B cell (primary cell): ENCODE results near the gene PTPRT. TPM values are rescaled to one million over a fixed set of nuclear protein-coding genes. Genes with fewer than 3 reads are reported as not detected.

Experiments
- ATAC-seq: fragments of 200-7000 bp; cut with Tn5 transposase; one replicate; pipeline ENCODE4 v1.10.0; 2021; ENCODE audit warnings: low read depth, mild to moderate bottlenecking, moderate number of reproducible peaks, moderate library complexity
- CTCF ChIA-PET: fragments of 350-600 bp; sonication (Branson Sonifier 250); formaldehyde crosslinking; loops from one replicate; lab custom pipeline; 2021; ENCODE audit warnings: antibody characterized with exemption, inconsistent platforms; lab: Charles Lee
- POLR2A ChIA-PET: fragments of 350-600 bp; sonication (Branson Sonifier 250); formaldehyde crosslinking; loops from one replicate; lab custom pipeline; 2021; ENCODE audit warnings: antibody characterized with exemption; lab: Charles Lee
- DNase-seq: peaks from one replicate; pipeline ENCODE4 v3.0.0; 2013
- H2AFZ ChIP-seq: 2 replicates; pipeline ENCODE4 v1.6.1; 2012; ENCODE audit warnings: mild to moderate bottlenecking, low read depth, low read length; ENCODE audit not compliant: insufficient read depth, poor library complexity, severe bottlenecking
- H3K27ac ChIP-seq, 2 donors: 1 replicate in 1 of 2; 2 replicates in 1 of 2; pipeline ENCODE4 v1.5.1; 2012 to 2013; ENCODE audit warnings: low read length in 2 of 2, mild to moderate bottlenecking in 2 of 2, moderate library complexity in 1 of 2
- H3K27me3 ChIP-seq, 4 experiments: fragments of 200-600 bp in 1 of 4; sonication (generic) in 1 of 4; replicated peaks in 1 of 4; 1 replicate in 2 of 4; 2 replicates in 2 of 4; pipeline versions ENCODE4 v1.6.1 to v1.7.0; 2013 to 2016; ENCODE audit warnings: low read length in 3 of 4, mild to moderate bottlenecking in 2 of 4, mixed read lengths in 1 of 4, moderate library complexity in 1 of 4; ENCODE audit not compliant: insufficient read depth in 4 of 4, control insufficient read depth in 3 of 4; ENCODE audit errors: control extremely low read depth in 1 of 4
- H3K36me3 ChIP-seq, 2 experiments: replicated peaks in 1 of 2; 1 replicate in 1 of 2; 2 replicates in 1 of 2; pipeline versions ENCODE4 v1.6.1 to v1.7.1; 2013; ENCODE audit warnings: low read length in 1 of 2; ENCODE audit not compliant: insufficient read depth in 2 of 2, control insufficient read depth in 1 of 2; ENCODE audit errors: control extremely low read depth in 1 of 2, extremely low read depth in 1 of 2
- H3K4me1 ChIP-seq, 2 donors: fragments of 200-600 bp in 1 of 2; sonication (generic) in 1 of 2; 1 replicate in 1 of 2; 2 replicates in 1 of 2; pipeline versions ENCODE4 v1.5.1 to v1.6.1; 2013 to 2017; ENCODE audit warnings: low read length in 2 of 2; ENCODE audit not compliant: control insufficient read depth in 2 of 2, insufficient read depth in 2 of 2
- H3K4me2 ChIP-seq: replicated peaks from 2 replicates; pipeline ENCODE3; 2012; ENCODE audit warnings: mild to moderate bottlenecking, low read depth, low read length; ENCODE audit not compliant: poor library complexity, severe bottlenecking
- H3K4me3 ChIP-seq, 5 experiments: fragments of 200-600 bp in 1 of 5; sonication (generic) in 1 of 5; 1 replicate in 3 of 5; 2 replicates in 2 of 5; pipeline versions ENCODE4 v1.5.1 to v1.7.0; 2011 to 2016; ENCODE audit warnings: low read length in 4 of 5, mild to moderate bottlenecking in 4 of 5, low read depth in 2 of 5, control low read depth in 1 of 5, moderate library complexity in 1 of 5; ENCODE audit not compliant: insufficient read depth in 1 of 5; ENCODE audit errors: control extremely low read depth in 1 of 5, extremely low read depth in 1 of 5
- H3K79me2 ChIP-seq: fragments of 200-600 bp; sonication (generic); one replicate; pipeline ENCODE4 v1.6.0; 2016; ENCODE audit warnings: low read length; ENCODE audit not compliant: control insufficient read depth, insufficient read depth
- H3K9ac ChIP-seq: fragments of 200-600 bp; sonication (generic); 2 replicates; pipeline ENCODE4 v1.6.1; 2017; ENCODE audit warnings: mild to moderate bottlenecking, low read length, moderate library complexity
- H3K9me3 ChIP-seq, 3 donors: one replicate each; pipeline versions ENCODE4 v1.6.1 to v1.7.1; 2013; ENCODE audit warnings: low read length in 2 of 3; ENCODE audit not compliant: control insufficient read depth in 2 of 3, insufficient read depth in 1 of 3; ENCODE audit errors: control extremely low read depth in 1 of 3
- H4K20me1 ChIP-seq: 2 replicates; pipeline ENCODE4 v1.6.0; 2012; ENCODE audit warnings: mild to moderate bottlenecking, low read length; ENCODE audit not compliant: insufficient read depth, control insufficient read depth, poor library complexity, severe bottlenecking
- H3K27ac Mint-ChIP-seq: one replicate; pipeline ENCODE4 v1.8.0; 2021; ENCODE audit warnings: mixed read lengths
- H3K27me3 Mint-ChIP-seq: one replicate; pipeline ENCODE4 v1.8.0; 2021; ENCODE audit warnings: mixed read lengths
- H3K4me1 Mint-ChIP-seq: one replicate; pipeline ENCODE4 v1.8.0; 2021; ENCODE audit warnings: mixed read lengths
- H3K4me3 Mint-ChIP-seq: one replicate; pipeline ENCODE4 v1.8.0; 2021; ENCODE audit warnings: mixed read lengths
- H3K9me3 Mint-ChIP-seq: one replicate; pipeline ENCODE4 v1.8.0; 2022; ENCODE audit warnings: mixed read lengths; ENCODE audit not compliant: insufficient read depth
- CTCF ChIP-seq: fragments of 200-600 bp; IDR thresholded peaks from one replicate; pipeline ENCODE4 v1.8.0; 2022; ENCODE audit warnings: antibody characterized with exemption, mild to moderate bottlenecking
- EZH2 ChIP-seq: IDR thresholded peaks from 2 replicates; pipeline ENCODE4 v1.6.1; 2012; ENCODE audit warnings: borderline replicate concordance, low read depth, mild to moderate bottlenecking, moderate library complexity, low read length; ENCODE audit not compliant: insufficient read depth, poor library complexity, severe bottlenecking
- WGBS: methylation state at CpG from one replicate; pipeline ENCODE4 v1.1.5; 2013; ENCODE audit warnings: missing lambda C conversion rate; ENCODE audit not compliant: insufficient coverage; 5-methylcytosine and 5-hydroxymethylcytosine counted together
- intact Hi-C: fragments of 100-400 bp; cut with micrococcal nuclease; formaldehyde crosslinking; loops from one replicate; pipeline ENCODE4 v1.10.0; 2022
- polyA plus RNA-seq: library from polyadenylated mRNA; depleted of rRNA; stranded (reverse); fragments of >200 nt; gene quantifications from 2 replicates; pipeline ENCODE4 v1.2.3, GENCODE V29; 2012
- total RNA-seq, 2 donors: library from RNA; stranded (reverse); fragments of 120-200 nt in 1 of 2; gene quantifications; 1 replicate in 1 of 2; 2 replicates in 1 of 2; pipeline versions ENCODE4 v1.2.3 to v1.2.4, GENCODE V29; 2013 to 2022

Gene PTPRT
- total and polyA plus RNA-seq, 2 donors (not counting 1 experiment from before 2014, with no cell fraction given): not detected

GRCh38 chr20:43190332-43190953 lies 737 bp upstream of the PTPRT start:
- peaks cover 51% of the 10 kb centered on the region for H3K27me3 Mint-ChIP-seq
- 13% methylated on average over 22 of the region's 24 CpGs for WGBS

More at GRCh38 chr20:43190332-43190953, 737 bp upstream of the PTPRT start:
- ATAC-seq: no peak
- H3K9ac ChIP-seq: no peak overlapping the region
- no peaks in the 10 kb centered on the region for H3K79me2 ChIP-seq
- ChIA-PET CTCF (no interaction called here), POLR2A (no interaction called here)
- H3K4me1 ChIP-seq: peaks cover 0 to 3% of the 10 kb centered on the region in 2 donors
- Mint-ChIP-seq H3K4me3 (no peak overlapping the region), H3K27ac (no peak overlapping the region), H3K9me3 (no peaks in the 10 kb centered on the region), H3K4me1 (peaks cover 5% of the 10 kb centered on the region)
- H3K4me2 ChIP-seq: no peak overlapping the region
- H2AFZ ChIP-seq: no peak overlapping the region
- H3K4me3 ChIP-seq: no peak overlapping the region
- H3K27me3 ChIP-seq: peaks cover 0 to 30% (median 8%) of the 10 kb centered on the region in 4 experiments
- H3K9me3 ChIP-seq: peaks cover 0 to 4% (median 0%) of the 10 kb centered on the region in 3 donors
- TF ChIP-seq EZH2 (no peak), CTCF (no peak)
- no peaks in the 10 kb centered on the region for H3K36me3 ChIP-seq
- no peak for DNase-seq
- no peaks in the 10 kb centered on the region for H4K20me1 ChIP-seq
- no peak overlapping the region for H3K27ac ChIP-seq
- intact Hi-C loops: no loop called here
